ENCODE results near the gene NUMBL.
"Not testable (repeated sequence)": the region's sequence is repeated elsewhere in the genome, so short reads cannot be mapped to it uniquely, and the experiment has no call there.

The NUMBL gene

GRCh38 chr19:40690050-40690692, at the start of gene NUMBL:
Gene NUMBL, minus strand, starts transcription at chr19:40690651. Its CDS starts 168 bp downstream, at chr19:40690483.
- no peak for DNase-seq (ENCODE audit: low read depth in 3 of 3)

DNA sequence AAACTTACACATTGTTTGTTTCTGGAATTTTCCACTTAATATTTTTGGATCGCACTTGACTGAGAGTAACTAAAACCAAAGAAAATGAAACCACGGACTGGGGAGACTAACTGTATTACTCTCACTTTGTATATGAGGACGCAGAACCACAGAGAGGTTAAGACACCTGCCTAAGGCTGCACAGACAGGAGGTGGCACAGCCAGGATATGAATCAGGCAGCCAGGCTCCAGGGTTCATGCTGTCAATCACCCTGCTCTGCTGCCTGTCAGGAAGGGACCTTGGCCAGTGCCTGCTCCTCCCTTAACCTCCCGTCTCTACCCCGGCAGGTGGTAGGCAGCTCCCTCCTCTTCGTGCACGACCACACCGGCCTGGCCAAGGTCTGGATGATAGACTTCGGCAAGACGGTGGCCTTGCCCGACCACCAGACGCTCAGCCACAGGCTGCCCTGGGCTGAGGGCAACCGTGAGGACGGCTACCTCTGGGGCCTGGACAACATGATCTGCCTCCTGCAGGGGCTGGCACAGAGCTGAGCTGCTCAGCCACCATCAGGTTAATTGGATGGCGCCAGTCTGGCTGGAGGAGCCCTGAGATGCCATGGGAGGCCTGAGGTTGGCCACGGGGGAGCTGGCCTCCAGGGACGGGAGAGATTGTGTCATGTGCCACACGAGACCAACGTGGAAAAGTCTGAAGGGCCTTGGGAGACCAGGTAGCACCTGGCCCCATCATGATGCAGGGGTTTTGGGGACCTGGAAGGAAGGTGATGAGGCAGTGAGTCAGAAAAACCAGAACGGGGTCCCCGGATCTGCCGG, 48.8 kb upstream of the NUMBL start:
- DNase-seq (ENCODE audit: low read depth in 3 of 3) = no peak

DNA sequence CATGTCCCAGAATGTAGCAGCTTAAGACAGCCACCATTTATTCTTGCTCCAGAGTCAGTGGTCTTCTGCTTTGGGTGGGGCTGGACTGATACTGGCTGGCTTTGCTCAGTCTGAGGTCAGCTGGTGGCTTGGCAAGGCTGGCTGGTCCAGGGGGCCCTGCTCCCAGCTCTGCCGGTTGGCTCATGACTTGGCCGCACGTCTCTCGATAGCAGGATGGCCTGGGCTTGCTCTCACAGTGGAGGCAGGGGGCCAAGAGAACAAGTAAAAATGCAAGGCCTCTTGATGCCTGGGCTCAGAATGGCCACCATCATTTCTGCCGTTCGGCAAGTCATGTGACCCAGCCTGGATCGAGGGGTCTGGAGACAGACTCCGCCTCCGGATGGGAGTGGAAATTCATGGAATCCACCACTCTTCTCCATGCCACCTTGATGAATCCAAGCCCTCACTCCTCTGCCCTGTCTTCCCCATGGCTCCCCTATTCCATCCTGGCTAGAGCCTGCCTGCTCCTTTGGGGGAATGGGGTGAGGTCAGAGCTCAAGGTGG, 46.7 kb upstream of the NUMBL start:
- no peak for DNase-seq (ENCODE audit: low read depth in 3 of 3)

GRCh38 chr19:40736661-40737060, 46.2 kb upstream of the NUMBL start:
- DNase-seq (ENCODE audit: low read depth in 3 of 3) = no peak

DNA sequence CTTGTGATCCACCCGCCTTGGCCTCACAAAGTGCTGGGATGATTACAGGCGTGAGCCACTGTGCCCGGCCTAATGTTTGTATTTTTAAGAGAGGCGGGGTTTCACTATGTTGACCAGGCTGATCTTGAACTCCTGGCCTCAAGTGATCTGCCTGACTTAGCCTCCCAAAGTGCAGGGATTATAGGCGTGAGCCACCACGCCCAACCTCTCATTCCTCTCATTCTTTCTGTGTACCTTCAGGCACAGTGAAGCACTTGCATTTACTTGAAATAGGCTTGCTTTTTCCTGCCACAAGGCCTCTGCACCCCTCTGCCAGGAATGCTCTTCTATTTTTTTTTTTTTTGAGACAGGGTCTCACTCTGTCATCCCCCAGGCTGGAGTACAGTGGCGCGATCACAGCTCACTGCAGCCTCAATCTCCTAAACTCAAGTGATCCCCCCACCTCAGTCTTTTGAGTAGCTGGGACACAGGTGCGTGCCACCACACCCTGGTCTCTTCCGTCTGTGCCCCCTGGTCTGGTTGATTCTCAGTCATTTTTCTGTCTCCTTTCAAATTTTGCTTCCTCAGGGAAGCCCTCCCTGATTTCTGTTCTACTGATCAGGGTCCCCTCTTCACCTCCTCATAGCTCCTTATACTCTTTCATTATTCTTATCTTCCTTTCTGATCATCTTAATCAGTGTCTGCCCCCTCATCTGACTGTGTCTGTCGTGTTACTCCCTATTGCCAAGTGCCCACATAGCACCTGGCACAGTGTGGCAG, 44.7 kb upstream of the NUMBL start:
- no peak for DNase-seq (ENCODE audit: low read depth in 3 of 3)

- no peak for DNase-seq (ENCODE audit: low read depth in 3 of 3)
Measured at GRCh38 chr19:40733149-40733548, 42.7 kb upstream of the NUMBL start.

DNA sequence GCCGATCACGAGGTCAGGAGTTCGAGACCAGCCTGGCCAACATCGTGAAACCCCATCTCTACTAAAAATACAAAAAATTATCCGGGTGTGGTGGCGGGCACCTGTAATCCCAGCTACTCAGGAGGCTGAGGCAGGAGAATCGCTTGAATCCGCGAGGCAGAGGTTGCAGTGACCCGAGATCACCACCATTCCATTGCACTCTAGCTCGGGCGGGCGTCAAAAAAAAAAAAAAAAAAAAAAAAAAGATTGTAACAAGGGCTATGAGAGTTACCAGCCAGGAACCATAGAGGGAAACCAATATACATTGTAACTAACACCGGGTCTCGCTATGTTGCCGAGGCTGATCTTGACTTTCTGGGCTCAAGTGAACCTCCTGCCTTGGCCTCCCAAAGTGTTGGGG, 41.9 kb upstream of the NUMBL start:
- not testable (repeated sequence) for DNase-seq (ENCODE audit: low read depth in 3 of 3)

GRCh38 chr19:40730065-40730464, 39.6 kb upstream of the NUMBL start:
- not testable (repeated sequence) for DNase-seq (ENCODE audit: low read depth in 3 of 3)

DNA sequence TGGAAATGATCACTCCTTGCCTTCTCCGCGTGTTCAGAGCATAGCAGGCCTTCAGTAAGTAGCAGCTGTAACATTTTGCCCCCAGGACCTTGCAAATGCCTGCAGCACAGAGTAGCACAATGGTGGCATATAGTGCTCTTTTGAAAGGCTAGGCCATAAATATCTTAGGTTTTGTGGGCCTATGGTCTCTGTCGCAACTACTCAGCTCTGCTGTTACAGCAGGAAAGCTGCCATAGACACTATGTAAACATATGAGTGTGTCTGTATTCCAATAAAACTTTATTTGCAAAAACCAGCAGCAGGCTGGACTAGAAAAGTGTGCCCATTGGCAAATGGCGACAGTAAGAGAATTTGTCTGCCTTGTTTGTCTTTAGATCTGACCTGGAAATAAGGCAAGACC, 35.8 kb upstream of the NUMBL start:
- no peak for DNase-seq (ENCODE audit: low read depth in 3 of 3)

GRCh38 chr19:40724855-40725254, 34.4 kb upstream of the NUMBL start:
- no peak for DNase-seq (ENCODE audit: low read depth in 3 of 3)

DNA sequence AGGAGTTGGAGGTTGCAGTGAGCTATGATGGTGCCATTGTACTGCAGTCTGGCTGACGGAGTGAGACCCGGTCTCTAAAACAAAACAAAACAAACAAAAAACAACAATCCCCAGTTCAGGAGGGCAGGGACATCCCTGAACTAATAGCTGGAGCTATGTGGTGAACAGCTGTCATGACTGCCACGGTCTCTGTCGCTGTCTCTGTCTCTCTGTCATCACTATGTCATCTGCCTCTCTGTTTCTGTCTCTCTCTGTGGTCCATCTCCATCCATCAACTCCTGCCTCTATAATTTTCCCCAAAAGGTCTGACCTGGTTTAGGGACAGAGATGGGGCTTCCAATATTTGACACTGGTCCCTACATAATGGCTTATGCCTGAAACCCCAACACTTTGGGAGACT, 33.9 kb upstream of the NUMBL start:
- DNase-seq (ENCODE audit: low read depth in 3 of 3) = no peak

DNA sequence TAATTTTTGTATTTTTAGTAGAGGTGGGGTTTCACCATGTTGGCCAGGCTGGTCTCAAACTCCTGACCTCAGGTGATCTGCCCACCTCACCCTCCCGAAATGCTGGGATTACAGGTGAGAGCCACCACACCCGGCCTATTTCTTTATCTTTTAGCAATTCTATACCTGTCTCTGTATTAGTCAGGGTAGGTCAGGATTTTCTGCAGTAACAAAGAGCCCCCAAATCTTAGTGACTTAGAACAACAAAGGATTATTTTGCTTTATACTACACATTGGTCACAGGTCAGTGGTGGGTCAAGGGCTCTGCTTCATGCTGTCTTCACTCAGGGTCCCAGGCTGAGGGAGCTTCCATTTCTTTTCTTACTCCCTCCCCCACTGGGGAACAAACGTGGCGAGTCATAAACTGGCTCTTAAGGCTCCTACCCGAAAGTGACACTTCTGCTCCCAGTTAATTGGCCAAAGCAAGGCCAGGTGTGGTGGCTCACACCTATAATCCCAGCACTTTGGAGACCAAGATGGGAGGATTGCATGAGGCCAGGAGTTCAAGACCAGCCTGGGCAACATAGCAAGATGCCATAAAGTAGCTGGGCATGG, 33.3 kb upstream of the NUMBL start:
- no peak for DNase-seq (ENCODE audit: low read depth in 3 of 3)

- DNase-seq (ENCODE audit: low read depth in 3 of 3) = no peak
Measured at GRCh38 chr19:40721936-40722661, 31.6 kb upstream of the NUMBL start.

DNA sequence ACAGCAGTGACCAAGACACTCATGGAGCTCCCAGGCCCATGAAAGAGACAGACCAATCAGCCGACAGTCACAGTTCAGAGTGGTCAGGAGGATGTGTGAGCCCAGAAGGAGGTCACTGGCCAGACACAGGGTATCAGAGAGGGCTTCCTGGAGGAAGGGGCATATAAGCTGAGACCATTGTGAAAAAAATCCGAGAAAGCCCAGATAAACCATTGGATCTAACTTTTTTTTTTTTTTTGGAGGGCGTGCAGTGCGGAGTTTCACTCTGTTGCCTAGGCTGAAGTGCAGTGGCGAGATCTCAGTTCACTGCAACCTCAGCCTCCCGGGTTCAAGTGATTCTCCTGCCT, 30.7 kb upstream of the NUMBL start:
- DNase-seq (ENCODE audit: low read depth in 3 of 3) = no peak

DNA sequence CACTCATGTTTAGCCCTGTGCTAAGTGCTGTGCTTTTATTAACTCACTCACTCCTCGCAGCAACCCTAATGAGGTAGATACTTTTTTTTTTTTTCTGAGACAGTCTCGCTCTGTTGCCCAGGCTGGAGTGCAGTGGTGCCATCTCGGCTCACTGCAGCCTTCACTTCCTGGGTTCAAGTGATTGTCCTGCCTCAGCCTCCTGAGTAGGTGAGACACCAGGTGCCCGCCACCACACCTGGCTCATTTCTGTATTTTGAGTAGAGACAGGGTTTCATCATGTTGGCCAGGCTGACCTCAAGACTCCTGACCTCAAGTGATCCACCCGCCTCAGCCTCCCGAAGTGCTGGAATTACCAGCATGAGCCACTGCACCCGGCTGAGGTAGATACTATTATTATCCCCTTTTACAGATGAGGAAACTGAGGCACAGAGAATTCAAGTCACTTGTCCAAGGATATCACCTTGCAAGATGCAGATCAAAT, 29.0 kb upstream of the NUMBL start:
- DNase-seq (ENCODE audit: low read depth in 3 of 3) = no peak

DNA sequence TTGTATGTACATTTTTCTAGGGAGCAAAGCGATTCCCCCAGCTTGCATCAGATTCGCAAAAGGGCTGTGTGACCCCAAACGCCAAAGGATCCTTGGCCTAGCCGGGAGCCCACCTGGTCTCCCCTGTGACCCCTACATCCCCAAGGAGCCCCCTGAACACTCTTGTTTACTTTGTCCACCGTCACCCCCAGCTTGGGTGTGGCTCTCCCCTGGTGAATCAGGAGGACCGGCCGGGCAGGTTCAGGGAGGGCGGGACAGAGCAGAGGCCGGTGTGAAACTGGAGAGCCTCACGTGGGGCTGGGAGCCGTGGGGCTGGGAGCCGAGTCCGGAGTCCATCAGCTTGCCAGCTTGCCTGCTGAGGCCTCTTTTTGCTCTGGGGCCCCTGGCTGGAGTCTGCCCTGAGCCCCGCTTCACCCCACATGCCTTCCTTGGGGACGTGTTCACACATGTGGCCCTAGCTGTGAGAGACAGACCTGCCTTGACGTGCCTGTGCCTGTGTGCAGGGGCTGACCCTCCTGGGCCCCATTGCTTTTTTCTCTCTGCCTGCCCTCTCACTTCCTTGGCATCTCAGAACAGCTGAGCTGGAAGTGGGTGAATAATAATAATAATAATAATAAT, 28.4 kb upstream of the NUMBL start:
- DNase-seq (ENCODE audit: low read depth in 3 of 3) = no peak

DNA sequence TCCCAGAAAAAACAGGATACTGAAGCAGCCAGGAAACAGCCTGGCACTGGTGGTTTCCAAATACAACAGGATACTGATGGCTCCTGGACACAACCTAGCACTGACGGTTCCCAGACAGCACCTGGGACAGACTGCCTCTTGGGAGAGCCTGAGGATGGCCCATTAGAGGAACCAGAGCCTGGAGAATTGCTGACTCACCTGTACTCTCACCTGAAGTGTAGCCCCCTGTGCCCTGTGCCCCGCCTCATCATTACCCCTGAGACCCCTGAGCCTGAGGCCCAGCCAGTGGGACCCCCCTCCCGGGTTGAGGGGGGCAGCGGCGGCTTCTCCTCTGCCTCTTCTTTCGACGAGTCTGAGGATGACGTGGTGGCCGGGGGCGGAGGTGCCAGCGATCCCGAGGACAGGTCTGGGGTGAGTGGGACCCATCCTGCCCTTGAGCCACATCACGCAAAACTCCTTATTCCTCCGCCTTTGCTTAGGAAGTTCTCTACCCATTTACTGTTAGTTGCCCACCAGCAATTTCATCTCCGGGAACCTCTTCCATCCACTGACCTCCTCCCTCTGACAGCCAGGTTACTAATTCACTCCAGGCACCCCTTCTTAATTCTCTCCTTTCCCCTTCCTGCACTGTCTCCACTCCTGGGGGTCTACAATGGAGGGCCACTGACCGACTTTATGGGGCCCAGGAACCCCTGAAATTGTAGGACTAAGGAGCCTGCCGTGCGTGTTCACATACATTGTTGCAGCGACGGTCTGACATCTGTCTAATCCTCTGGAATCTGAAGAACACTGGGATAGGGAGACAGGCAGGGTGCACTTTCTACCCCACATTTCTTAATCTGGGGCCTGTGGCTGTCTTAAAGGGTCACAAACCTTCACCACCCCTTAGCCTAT, 27.7 kb upstream of the NUMBL start:
- DNase-seq (ENCODE audit: low read depth in 3 of 3) = no peak

- no peak for DNase-seq (ENCODE audit: low read depth in 3 of 3)
Measured at GRCh38 chr19:40717325-40717879, 27.0 kb upstream of the NUMBL start.

All from stimulated activated CD4-positive, alpha-beta T cell treated with anti-CD3 and anti-CD28 coated beads, TNF-alpha, amount 100 ng/mL, for 48 hours (primary cell).